HG03558 (cell line): ENCODE results near the gene VASH1.

Source experiments
- ATAC-seq: cut with Tn5 transposase; IDR thresholded peaks from one replicate; pipeline ENCODE4 v1.9.1; 2021; ENCODE audit warnings: moderate number of reproducible peaks; ENCODE audit not compliant: unreplicated experiment; ENCODE audit errors: extremely low read depth

The VASH1 gene

GRCh38 chr14:76741074-76741473, 20.2 kb upstream of the VASH1 start:
- ATAC-seq: no peak

- ATAC-seq: no peak
Observed at GRCh38 chr14:76742185-76742584, 19.1 kb upstream of the VASH1 start.

- ATAC-seq: no peak
Observed at GRCh38 chr14:76742966-76743365, 18.3 kb upstream of the VASH1 start.

GRCh38 chr14:76752744-76753143, 8.5 kb upstream of the VASH1 start:
- ATAC-seq: no peak

GRCh38 chr14:76753541-76754198, 7.6 kb upstream of the VASH1 start:
- ATAC-seq: no peak

- no peak for ATAC-seq
Observed at GRCh38 chr14:76754586-76754985, 6.7 kb upstream of the VASH1 start.

GRCh38 chr14:76755610-76756370, 5.5 kb upstream of the VASH1 start:
- ATAC-seq: no peak

GRCh38 chr14:76756371-76756750, 4.9 kb upstream of the VASH1 start:
- ATAC-seq: no peak

- ATAC-seq: no peak
Observed at GRCh38 chr14:76759589-76759988, 1.7 kb upstream of the VASH1 start.

- ATAC-seq: no peak
Observed at GRCh38 chr14:76760331-76761135, 735 bp upstream of the VASH1 start.

- ATAC-seq: no peak
Observed at GRCh38 chr14:76761960-76762410, 717 bp downstream of the VASH1 start.

GRCh38 chr14:76762411-76763095, 1.3 kb downstream of the VASH1 start:
- ATAC-seq: no peak

GRCh38 chr14:76763096-76764041, 2.1 kb downstream of the VASH1 start:
- ATAC-seq: no peak

GRCh38 chr14:76765461-76765931, 4.2 kb downstream of the VASH1 start:
- ATAC-seq: no peak

- ATAC-seq: peak; percentile 66
Observed at GRCh38 chr14:76767681-76768656, 6.7 kb downstream of the VASH1 start.

GRCh38 chr14:76768671-76769500, 7.6 kb downstream of the VASH1 start:
- ATAC-seq: no peak

- ATAC-seq: no peak
Observed at GRCh38 chr14:76769636-76770292, 8.5 kb downstream of the VASH1 start.
